ENCODE results near the gene CSNK1G2.

GRCh38 chr19:2010135-2010668, 69.2 kb downstream of the CSNK1G2 start:
- TF ChIP-seq TAF1 (IDR thresholded peaks at IDR 0.05; ENCODE audit: low read depth, low read length) (no peak), POLR2A (IDR thresholded peaks at IDR 0.05; ENCODE audit: low read depth, low read length) (no peak)

Measured in GM12891 (cell line).